ENCODE results near the gene PDIK1L. TPM values are rescaled to one million over a fixed set of nuclear protein-coding genes. Genes with fewer than 3 reads are reported as not detected.

The PDIK1L gene
- total RNA-seq, result 6.5 TPM in 2 replicates

DNA sequence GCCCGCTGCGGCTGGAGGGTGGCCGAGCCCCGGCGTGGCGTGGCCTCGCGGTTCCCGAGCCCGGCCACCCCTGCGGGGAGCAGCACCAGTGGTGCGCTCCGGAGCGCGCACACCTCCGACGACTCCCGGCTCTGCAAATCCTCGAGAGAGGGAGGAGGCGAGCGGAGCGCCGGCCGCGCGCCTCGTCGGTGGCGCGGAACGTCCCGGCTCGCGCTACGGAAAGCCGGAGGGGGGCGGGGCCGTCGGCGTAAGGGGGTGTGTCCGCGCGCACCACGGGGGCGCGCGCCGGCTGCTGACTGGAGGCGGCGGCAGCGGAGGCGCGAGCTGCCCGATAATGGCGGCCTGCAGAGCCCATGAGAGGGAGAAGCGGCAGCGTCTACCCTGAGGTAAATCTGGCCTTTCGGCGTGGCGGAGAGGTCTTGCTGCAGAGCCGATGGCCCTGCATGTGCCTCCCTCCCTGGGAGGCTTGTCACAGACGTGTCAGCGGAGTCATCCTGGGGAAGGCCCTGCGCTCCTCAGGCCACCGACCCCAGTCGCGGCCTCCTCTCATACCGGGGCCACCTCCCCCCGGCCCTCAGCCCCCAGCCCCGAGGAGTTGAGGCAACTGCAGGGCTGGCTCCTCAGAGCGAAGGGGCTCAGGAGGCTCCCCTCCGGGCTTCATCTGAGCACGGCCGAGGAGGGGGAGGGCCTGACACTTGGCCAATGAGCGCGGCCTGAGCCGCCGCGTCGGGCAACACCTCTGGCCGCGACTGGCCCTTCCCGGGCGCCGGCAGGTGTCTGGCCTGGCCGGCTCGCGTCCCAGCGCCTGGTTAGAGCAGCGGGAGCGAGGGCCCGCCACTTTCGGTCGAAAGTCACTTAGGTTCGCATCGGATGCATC lies at the start of gene PDIK1L:
Gene PDIK1L (plus strand): TSS at position 295 of the 877 bp plus-strand sequence. CDS start 2,485 bp downstream, outside the sequence.
- Histone ChIP-seq H3K9me3 (ENCODE audit: low read depth, low read length) (no peaks in the 10 kb centered on the region), H3K4me2 (ENCODE audit: insufficient read depth, low read length) (peak within 1 kb of the TSS; percentile 99), H3K27ac (ENCODE audit: low read depth, low read length) (peak within 1 kb of the TSS; percentile 68), H3K4me3 (ENCODE audit: insufficient read depth, low read length) (peak within 1 kb of the TSS; percentile 99), H3K36me3 (ENCODE audit: insufficient read depth, low read length) (peaks cover 13% of the 10 kb centered on the region), H3K79me2 (ENCODE audit: insufficient read depth, low read length) (peaks cover 24% of the 10 kb centered on the region), H3K4me1 (ENCODE audit: insufficient read depth, low read length) (peaks cover 15% of the 10 kb centered on the region), H2AFZ (ENCODE audit: low read length) (peak within 1 kb of the TSS; percentile 100), H4K20me1 (ENCODE audit: insufficient read depth, low read length) (no peaks in the 10 kb centered on the region), H3K27me3 (ENCODE audit: insufficient read depth, low read length) (no peaks in the 10 kb centered on the region)
- DNase-seq (ENCODE audit: insufficient read length, low spot score, missing footprints), result peak; percentile 99
- TF ChIP-seq, protein P1, sequence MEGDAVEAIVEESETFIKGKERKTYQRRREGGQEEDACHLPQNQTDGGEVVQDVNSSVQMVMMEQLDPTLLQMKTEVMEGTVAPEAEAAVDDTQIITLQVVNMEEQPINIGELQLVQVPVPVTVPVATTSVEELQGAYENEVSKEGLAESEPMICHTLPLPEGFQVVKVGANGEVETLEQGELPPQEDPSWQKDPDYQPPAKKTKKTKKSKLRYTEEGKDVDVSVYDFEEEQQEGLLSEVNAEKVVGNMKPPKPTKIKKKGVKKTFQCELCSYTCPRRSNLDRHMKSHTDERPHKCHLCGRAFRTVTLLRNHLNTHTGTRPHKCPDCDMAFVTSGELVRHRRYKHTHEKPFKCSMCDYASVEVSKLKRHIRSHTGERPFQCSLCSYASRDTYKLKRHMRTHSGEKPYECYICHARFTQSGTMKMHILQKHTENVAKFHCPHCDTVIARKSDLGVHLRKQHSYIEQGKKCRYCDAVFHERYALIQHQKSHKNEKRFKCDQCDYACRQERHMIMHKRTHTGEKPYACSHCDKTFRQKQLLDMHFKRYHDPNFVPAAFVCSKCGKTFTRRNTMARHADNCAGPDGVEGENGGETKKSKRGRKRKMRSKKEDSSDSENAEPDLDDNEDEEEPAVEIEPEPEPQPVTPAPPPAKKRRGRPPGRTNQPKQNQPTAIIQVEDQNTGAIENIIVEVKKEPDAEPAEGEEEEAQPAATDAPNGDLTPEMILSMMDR (IDR thresholded peaks at IDR 0.05; ENCODE audit: extremely low read depth, low read depth, low read length), result no peak

DNA sequence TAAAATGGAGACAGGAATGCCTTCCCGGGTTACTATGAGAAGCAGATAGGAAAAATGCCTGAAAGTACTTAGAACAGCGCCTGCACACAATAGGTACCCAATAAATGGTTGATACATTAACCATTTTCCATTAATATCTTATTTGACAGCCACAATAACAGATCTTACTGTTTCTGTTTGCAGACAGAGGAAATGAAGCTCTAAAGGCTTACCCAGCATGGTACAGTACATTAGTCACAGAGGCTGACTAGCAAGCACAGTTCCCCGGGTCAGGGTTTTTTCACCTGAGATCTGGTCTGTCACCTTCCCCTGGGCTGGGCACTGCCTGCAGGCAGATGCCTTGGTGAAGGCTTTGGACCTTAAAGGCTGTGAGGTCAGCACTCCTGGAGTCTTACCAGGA lies 47.1 kb upstream of the PDIK1L start:
- Histone ChIP-seq H3K27me3 (ENCODE audit: insufficient read depth, low read length) (peaks cover 35% of the 10 kb centered on the region), H4K20me1 (ENCODE audit: insufficient read depth, low read length) (no peaks in the 10 kb centered on the region)

DNA sequence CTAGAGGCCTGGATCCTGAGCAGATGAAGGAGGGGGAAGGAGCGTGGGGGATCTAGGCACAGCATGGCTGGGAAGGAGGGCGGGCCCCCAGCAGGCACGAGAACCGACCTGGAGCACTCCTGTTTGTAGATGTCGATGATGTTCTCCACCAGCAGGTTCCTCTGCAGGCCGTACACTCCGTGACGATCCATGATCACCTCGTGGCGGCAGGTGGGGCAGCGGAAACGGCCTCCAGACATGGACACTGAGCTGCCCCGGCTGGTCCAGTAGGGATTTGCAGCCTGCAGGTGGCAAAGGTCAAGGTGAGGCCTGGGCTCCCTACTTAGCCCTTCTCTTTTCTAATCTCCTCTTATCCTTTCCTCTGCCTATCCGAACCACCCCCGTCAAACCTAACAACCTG lies 45.5 kb upstream of the PDIK1L start:
- peaks cover 36% of the 10 kb centered on the region for H3K27me3 ChIP-seq (ENCODE audit: insufficient read depth, low read length)
- H3K27ac ChIP-seq (ENCODE audit: low read depth, low read length), result no peak overlapping the region
- H3K79me2 ChIP-seq (ENCODE audit: insufficient read depth, low read length), result no peaks in the 10 kb centered on the region
- no peaks in the 10 kb centered on the region for H3K9me3 ChIP-seq (ENCODE audit: low read depth, low read length)
- H3K36me3 ChIP-seq (ENCODE audit: insufficient read depth, low read length), result no peaks in the 10 kb centered on the region
- H3K4me2 ChIP-seq (ENCODE audit: insufficient read depth, low read length), result no peak overlapping the region
- H3K4me3 ChIP-seq (ENCODE audit: insufficient read depth, low read length), result no peak overlapping the region
- no peaks in the 10 kb centered on the region for H3K4me1 ChIP-seq (ENCODE audit: insufficient read depth, low read length)
- no peaks in the 10 kb centered on the region for H4K20me1 ChIP-seq (ENCODE audit: insufficient read depth, low read length)
- TF ChIP-seq, protein P1 (IDR thresholded peaks at IDR 0.05; ENCODE audit: extremely low read depth, low read depth, low read length), result no peak
- H2AFZ ChIP-seq (ENCODE audit: low read length), result no peak overlapping the region
- DNase-seq (ENCODE audit: insufficient read length, low spot score, missing footprints), result peak; percentile 45

More for the DNA sequence above, 47.1 kb upstream of the PDIK1L start:
- H3K36me3 ChIP-seq (ENCODE audit: insufficient read depth, low read length), result no peaks in the 10 kb centered on the region
- no peak overlapping the region for H3K27ac ChIP-seq (ENCODE audit: low read depth, low read length)
- H3K79me2 ChIP-seq (ENCODE audit: insufficient read depth, low read length), result no peaks in the 10 kb centered on the region
- H3K4me3 ChIP-seq (ENCODE audit: insufficient read depth, low read length), result no peak overlapping the region
- peak; percentile 53 for DNase-seq (ENCODE audit: insufficient read length, low spot score, missing footprints)
- TF ChIP-seq, protein P1 (IDR thresholded peaks at IDR 0.05; ENCODE audit: extremely low read depth, low read depth, low read length), result no peak
- no peaks in the 10 kb centered on the region for H3K9me3 ChIP-seq (ENCODE audit: low read depth, low read length)
- H3K4me1 ChIP-seq (ENCODE audit: insufficient read depth, low read length), result no peaks in the 10 kb centered on the region
- H3K4me2 ChIP-seq (ENCODE audit: insufficient read depth, low read length), result no peak overlapping the region
- H2AFZ ChIP-seq (ENCODE audit: low read length), result no peak overlapping the region

DNA sequence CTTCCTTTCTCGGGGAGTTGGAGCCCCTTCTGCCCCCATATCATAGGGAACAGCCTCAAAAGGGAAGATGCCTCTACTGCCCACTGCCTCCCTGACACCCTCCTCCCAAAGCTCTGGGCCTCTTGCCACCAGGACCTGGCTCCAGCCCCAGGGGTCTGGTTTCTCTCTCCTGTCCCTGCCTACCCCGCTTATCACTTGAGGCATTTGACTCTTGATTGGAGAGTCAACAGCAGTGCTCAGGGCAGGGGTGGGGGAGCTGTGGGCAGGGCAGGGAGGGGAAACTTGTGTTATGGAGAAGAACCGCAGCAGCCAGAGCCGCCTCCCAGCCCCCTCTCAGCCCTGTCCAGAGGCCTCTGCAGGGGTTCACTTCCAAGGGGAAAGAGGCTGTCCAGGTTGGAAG lies 44.8 kb upstream of the PDIK1L start:
- no peaks in the 10 kb centered on the region for H3K36me3 ChIP-seq (ENCODE audit: insufficient read depth, low read length)
- H3K27ac ChIP-seq (ENCODE audit: low read depth, low read length), result no peak overlapping the region
- no peaks in the 10 kb centered on the region for H3K9me3 ChIP-seq (ENCODE audit: low read depth, low read length)
- no peak for DNase-seq (ENCODE audit: insufficient read length, low spot score, missing footprints)
- no peak overlapping the region for H3K4me3 ChIP-seq (ENCODE audit: insufficient read depth, low read length)
- TF ChIP-seq, protein P1 (IDR thresholded peaks at IDR 0.05; ENCODE audit: extremely low read depth, low read depth, low read length), result no peak
- H3K4me2 ChIP-seq (ENCODE audit: insufficient read depth, low read length), result no peak overlapping the region
- H3K79me2 ChIP-seq (ENCODE audit: insufficient read depth, low read length), result no peaks in the 10 kb centered on the region
- no peak overlapping the region for H2AFZ ChIP-seq (ENCODE audit: low read length)
- peaks cover 37% of the 10 kb centered on the region for H3K27me3 ChIP-seq (ENCODE audit: insufficient read depth, low read length)
- no peaks in the 10 kb centered on the region for H3K4me1 ChIP-seq (ENCODE audit: insufficient read depth, low read length)
- no peaks in the 10 kb centered on the region for H4K20me1 ChIP-seq (ENCODE audit: insufficient read depth, low read length)

All from osteoblast (primary cell).